ENCODE measurements around the gene DUSP8. TPM values are rescaled to one million over a fixed set of nuclear protein-coding genes. Genes with fewer than 3 reads are reported as not detected.
A peak's percentile ranks its signal among the peaks of the same experiment; 100 is the strongest.

The DUSP8 gene
- total RNA-seq, 1 experiment from 2014 or later, result 2.6 TPM

DNA sequence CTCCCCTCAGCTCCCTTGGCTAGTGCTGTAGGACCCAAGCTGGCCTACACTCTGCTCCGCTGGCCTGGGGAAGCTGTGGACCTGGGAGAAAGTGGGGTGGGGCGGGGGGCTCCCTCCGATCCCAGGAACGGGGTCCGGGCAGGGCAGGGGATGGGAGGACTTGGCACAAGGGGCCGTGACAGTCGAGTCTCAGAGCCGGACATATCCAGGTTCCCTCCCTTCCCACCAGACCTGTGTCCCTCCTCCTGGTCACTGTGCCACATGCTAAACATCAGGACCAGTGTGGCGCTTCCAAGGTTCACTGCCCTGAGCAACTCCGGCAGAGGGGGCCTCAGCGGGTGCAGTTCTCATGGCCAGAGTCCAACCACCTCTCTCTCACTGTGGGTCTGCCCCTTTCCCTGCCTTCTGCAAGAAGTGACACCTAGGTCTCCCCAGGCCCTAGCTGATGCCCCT lies 2.0 kb downstream of the DUSP8 start:
- H4K20me1 ChIP-seq (ENCODE audit: insufficient read depth), result no peaks in the 10 kb centered on the region

GRCh38 chr11:1569251-1569780 lies 2.8 kb downstream of the DUSP8 start:
- H2AFZ ChIP-seq, result no peak overlapping the region
- POLR2A ChIA-PET (ENCODE audit: unreplicated experiment), result no interaction called here
- CTCF ChIA-PET, result no interaction called here

More for the DNA sequence above, 2.0 kb downstream of the DUSP8 start:
- Histone ChIP-seq H3K9me2 (ENCODE audit: insufficient read depth) (no peaks in the 10 kb centered on the region), H2AFZ (no peak overlapping the region), H3K27ac (no peak overlapping the region), H3K9me3 (ENCODE audit: insufficient read depth, low read depth) (no peaks in the 10 kb centered on the region), H3K79me2 (ENCODE audit: low read depth) (no peaks in the 10 kb centered on the region), H3K4me3 (no peak overlapping the region), H3K27me3 (ENCODE audit: insufficient read depth, low read depth) (peaks cover 8% of the 10 kb centered on the region; the same call in 1 of the 2 replicates), H3K4me1 (replicated peaks; ENCODE audit: insufficient read depth) (no peaks in the 10 kb centered on the region; the same call in 1 of the 2 replicates), H3F3A (ENCODE audit: insufficient read depth, low read depth) (peaks cover 6% of the 10 kb centered on the region; the same call in 1 of the 2 replicates), H3K36me3 (ENCODE audit: low read depth) (no peaks in the 10 kb centered on the region), H3K4me2 (no peak overlapping the region)
- TF ChIP-seq EZH2 (IDR thresholded peaks at IDR 0.05; ENCODE audit: low read depth), result no peak
- no peak for TF ChIP-seq CTCF (conservative IDR thresholded peaks at IDR 0.05)
- no peak for DNase-seq
- ChIA-PET CTCF (no interaction called here), POLR2A (ENCODE audit: unreplicated experiment) (no interaction called here)
- BruUV-seq (replicated peaks), result TSS peak; percentile 37
- intact Hi-C loops (cut with micrococcal nuclease; ENCODE audit: unreplicated experiment), result no loop called here

GRCh38 chr11:1568441-1568911 lies 3.6 kb downstream of the DUSP8 start:
- no peak for DNase-seq
- Histone ChIP-seq H3K36me3 (ENCODE audit: low read depth) (no peaks in the 10 kb centered on the region), H3F3A (ENCODE audit: insufficient read depth, low read depth) (peaks cover 6% of the 10 kb centered on the region; the same call in 1 of the 2 replicates), H3K9me3 (ENCODE audit: insufficient read depth, low read depth) (no peaks in the 10 kb centered on the region), H3K27ac (no peak overlapping the region), H3K4me1 (replicated peaks; ENCODE audit: insufficient read depth) (no peaks in the 10 kb centered on the region), H3K4me2 (no peak overlapping the region), H3K27me3 (ENCODE audit: insufficient read depth, low read depth) (peaks cover 7% of the 10 kb centered on the region; the same call in 1 of the 2 replicates), H4K20me1 (ENCODE audit: insufficient read depth) (no peaks in the 10 kb centered on the region), H3K9me2 (ENCODE audit: insufficient read depth) (no peaks in the 10 kb centered on the region), H3K4me3 (no peak overlapping the region), H3K79me2 (ENCODE audit: low read depth) (no peaks in the 10 kb centered on the region), H2AFZ (no peak overlapping the region)
- CTCF ChIA-PET, result no interaction called here
- no TSS peak for BruUV-seq (replicated peaks)
- no peak for TF ChIP-seq EZH2 (IDR thresholded peaks at IDR 0.05; ENCODE audit: low read depth)
- TF ChIP-seq CTCF (conservative IDR thresholded peaks at IDR 0.05), result no peak
- intact Hi-C loops (cut with micrococcal nuclease; ENCODE audit: unreplicated experiment), result no loop called here
- POLR2A ChIA-PET (ENCODE audit: unreplicated experiment), result no interaction called here

More at GRCh38 chr11:1569251-1569780, 2.8 kb downstream of the DUSP8 start:
- H3F3A ChIP-seq (ENCODE audit: insufficient read depth, low read depth), result peaks cover 6% of the 10 kb centered on the region; the same call in 1 of the 2 replicates
- no peak overlapping the region for H3K4me3 ChIP-seq
- H3K79me2 ChIP-seq (ENCODE audit: low read depth), result no peaks in the 10 kb centered on the region
- no peak for DNase-seq
- H3K9me2 ChIP-seq (ENCODE audit: insufficient read depth), result no peaks in the 10 kb centered on the region
- H3K27ac ChIP-seq, result no peak overlapping the region
- no peaks in the 10 kb centered on the region for H3K36me3 ChIP-seq (ENCODE audit: low read depth)
- no peaks in the 10 kb centered on the region for H3K9me3 ChIP-seq (ENCODE audit: insufficient read depth, low read depth)
- BruUV-seq (replicated peaks), result no TSS peak
- no peaks in the 10 kb centered on the region; the same call in 1 of the 2 replicates for H3K4me1 ChIP-seq (replicated peaks; ENCODE audit: insufficient read depth)
- no peak for TF ChIP-seq CTCF (conservative IDR thresholded peaks at IDR 0.05)
- TF ChIP-seq EZH2 (IDR thresholded peaks at IDR 0.05; ENCODE audit: low read depth), result no peak
- H4K20me1 ChIP-seq (ENCODE audit: insufficient read depth), result no peaks in the 10 kb centered on the region
- intact Hi-C loops (cut with micrococcal nuclease; ENCODE audit: unreplicated experiment), result no loop called here
- no peak overlapping the region for H3K4me2 ChIP-seq
- H3K27me3 ChIP-seq (ENCODE audit: insufficient read depth, low read depth), result peaks cover 8% of the 10 kb centered on the region; the same call in 1 of the 2 replicates
